IPS DF 4.7 (cell line): ENCODE measurements around the gene ZFP36L2.
"Not testable (repeated sequence)": the region's sequence is repeated elsewhere in the genome, so short reads cannot be mapped to it uniquely, and the experiment has no call there.

Source experiments
- DNase-seq: peaks from one replicate; pipeline ENCODE4 v3.0.0-alpha.2; 2013; ENCODE audit warnings: low spot score; ENCODE audit errors: extremely low read depth

Gene ZFP36L2

DNA sequence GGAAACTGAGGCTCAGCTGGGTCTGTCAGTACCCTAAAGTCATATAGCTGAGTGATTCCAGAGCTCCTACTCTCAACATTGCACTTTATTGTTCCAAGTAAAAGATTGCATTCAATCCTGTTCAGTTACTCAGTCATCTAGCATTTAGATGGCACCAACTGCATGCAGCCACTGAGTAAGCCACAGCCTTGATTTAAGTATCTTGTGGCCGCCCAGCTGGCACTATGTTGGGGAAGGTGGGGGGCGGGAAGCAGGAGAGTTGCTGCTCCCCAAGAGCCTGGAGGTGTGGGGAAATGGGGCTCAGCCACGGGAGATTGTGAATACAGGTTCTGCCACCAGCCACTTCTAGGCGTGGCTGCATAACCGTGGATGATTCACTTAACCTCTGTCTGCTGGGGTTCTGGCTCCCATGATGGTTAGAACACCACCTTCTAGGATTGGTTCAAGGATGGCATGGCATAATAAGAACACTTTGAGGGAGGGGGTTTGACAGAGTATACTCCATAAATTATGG is 17.1 kb downstream of the ZFP36L2 start:
- no peak for DNase-seq

DNA sequence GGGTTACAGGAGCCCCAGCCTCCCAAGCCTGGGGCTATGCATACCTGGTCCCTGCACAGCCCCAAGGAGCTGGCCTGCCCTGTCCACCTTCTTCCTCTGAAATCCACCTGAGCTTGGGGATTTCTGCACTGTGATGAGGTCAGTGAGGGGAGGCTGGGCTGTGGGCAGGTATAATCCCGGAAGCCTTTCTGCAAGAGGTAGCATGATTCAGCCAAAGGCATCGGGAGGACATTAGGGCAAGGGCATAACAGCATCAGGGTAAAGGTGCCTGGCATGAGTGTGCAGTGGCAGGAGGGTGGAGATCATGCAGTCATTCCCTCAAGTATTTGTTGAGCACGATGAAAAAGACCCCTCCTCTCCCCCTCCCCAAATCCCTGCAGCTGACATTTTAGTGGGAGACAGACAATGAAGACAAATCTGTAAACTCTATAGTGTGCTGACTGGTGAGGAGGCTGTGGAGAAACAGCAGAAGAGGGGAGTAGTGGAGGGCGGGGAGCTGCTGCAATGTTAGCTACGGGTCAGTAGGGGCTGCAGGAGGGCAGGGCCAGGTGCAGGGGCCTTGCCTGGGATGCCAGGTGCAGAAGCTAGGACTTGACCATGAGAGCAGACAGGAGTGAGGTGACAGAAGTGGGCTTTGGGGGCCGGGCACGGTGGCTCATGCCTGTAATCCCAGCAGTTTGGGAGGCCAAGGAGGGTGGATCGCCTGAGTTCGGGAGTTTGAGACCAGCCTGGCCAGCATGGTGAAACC is 18.7 kb downstream of the ZFP36L2 start:
- DNase-seq: no peak

DNA sequence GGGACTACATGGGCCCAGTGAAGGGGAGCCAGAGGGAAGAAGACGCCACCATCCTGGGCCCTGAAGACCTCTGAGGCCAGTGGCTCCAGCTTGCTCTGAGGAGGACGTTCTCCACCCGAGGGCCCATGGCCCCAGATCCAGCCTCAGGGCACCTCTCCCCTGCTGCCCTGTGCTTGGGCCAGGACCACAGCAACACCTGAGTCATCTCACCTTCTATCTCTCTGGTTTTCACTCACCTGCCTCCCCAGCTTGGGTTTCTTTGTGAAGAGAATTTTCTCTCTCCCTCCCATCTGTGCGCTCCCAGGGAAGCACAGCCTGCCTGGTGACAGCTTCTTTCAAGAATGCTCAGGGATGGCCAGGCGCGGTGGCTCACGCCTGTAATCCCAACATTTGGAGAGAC is 19.8 kb downstream of the ZFP36L2 start:
- DNase-seq: no peak

DNA sequence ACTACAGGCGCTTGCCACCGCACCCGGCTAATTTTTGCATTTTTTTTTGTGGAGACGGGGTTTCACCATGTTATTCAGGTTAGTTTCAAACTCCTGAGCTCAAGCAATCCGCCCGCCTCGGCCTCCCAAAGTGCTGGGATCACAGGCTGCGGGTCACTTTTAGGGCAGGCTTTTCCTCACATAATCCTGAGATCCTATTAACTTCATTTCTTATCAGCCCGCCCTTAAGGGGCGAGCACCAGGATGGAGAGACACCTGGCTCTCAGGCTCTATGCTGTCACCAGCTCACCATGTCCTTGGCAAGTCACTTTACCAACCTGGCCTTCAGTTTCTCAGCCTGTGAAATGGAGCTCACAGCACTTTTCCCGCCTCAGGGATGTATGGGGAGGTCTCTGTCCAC is 23.0 kb downstream of the ZFP36L2 start:
- DNase-seq: no peak

DNA sequence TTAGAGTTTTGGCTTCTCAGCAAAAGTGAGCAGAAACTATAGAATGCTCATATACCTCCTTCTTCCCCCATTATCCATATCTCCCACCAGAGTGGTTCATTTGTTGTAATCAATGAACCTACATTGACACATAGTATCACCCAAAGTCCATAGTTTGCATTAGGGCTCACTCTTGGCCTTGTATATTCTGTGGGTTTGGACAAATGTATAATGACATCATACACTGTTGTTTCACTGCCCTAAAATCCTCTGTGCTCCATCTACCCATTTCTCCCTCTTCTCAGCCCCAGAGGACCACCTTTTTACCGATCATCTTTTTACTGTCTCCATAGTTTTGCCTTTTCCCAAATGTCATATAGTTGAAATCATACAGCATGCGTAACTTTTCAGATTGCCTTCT is 24.1 kb downstream of the ZFP36L2 start:
- DNase-seq: no peak

DNA sequence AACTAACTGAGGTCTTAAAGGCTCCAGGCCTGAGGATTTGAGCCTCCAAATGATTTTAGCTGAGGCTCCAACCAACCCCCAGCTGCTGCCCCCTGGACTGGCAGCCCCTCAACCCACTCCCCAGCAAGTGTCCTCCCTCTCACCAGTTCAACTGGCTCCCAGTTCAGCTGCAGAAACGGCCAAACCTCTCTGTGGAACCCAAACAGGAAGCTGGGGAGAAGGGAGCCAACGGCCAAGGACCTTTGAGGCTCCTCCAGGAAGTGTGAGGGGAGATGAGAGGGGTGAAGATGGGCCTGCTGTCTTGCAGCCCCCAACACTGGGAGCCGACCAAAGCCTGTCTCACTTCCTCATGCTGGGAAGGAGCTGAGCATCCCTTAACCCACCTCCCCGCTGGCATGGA is 24.9 kb downstream of the ZFP36L2 start:
- DNase-seq: no peak

DNA sequence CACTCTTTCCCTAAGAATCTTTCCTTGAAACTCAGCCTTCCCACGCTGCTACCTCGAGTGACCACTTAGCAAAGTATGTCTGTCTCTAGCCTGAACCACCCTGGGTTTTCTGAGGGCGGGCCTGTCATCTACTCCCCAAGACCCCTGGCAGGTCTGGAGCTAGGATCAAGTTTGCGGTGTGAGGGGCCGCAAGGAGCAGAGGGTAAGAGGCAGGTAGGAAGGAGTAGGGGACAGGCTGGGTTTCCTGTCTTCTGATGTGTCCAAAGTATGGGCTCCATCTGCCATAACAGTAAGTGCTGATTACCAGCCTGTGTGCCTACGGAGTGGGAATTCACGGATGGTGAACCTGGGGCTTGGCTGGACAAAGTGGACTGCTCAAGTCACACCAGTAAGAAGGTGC is 25.4 kb downstream of the ZFP36L2 start:
- DNase-seq: no peak

DNA sequence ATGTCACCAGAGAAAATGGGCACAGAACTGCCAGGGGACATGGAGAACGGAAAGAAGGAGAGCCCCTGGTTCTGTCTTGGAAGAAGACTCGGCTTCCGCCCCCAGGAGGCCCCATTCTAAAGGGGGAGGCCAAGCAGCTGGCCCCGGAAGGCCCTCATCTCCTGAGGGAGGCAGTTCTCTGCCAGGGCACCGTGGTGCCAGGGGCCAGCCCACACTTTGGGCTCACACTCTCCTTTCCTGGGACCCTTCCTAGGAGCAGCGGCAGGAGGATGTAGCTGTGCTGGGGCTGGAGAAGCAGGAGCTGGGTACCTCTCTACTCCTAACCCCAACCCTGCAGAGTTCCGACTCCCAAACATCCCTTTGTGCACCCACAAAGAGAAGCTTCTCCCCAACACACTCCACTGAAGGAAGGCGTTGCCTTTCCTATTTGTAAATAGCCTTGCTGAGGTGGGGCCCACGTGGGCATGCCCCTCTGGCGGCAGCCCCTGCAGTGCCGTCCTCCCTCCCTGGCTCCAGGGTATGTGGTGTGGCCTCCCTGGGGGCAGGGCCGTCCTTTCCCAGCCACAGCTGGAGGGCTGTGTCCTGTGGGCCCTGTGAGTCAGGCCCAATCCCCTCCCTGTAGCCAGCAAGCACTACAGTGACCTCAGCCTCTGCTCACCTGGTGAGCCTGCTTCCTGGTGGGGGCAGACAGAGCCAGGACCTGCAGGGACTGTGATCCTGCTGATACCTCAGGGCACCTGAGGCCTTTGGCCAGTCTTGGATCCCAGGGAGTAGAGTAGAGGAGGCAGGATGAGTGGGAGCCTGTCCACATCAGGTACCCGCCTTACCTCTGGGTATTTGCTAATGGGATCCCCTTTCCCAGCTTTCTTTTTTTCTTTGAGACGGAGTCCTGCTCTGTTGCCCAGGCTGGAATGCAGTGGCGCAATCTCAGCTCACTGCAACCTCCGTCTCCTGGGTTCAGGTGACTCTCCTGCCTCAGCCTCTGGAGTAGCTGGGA is 26.6 kb downstream of the ZFP36L2 start:
- no peak for DNase-seq

DNA sequence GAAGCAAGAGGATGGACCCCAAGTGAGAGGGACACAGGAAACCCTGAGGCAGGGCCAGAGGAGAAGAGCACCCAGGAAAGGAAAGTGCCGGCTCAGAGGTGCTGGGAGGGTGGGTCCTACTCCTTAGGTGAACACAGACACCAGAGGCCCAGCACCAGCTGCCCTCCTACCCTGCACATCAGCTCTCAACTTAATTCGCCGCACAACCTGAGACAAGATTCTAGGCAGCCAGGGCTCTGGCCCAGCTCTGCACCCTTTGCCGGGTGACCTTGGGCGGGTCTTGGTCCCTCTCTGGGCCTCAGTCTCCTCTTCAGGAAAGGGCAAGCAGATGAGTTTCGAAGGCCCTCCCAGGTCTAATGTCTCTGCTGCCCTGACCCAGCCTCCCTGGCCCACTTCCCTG is 28.1 kb downstream of the ZFP36L2 start:
- no peak for DNase-seq

DNA sequence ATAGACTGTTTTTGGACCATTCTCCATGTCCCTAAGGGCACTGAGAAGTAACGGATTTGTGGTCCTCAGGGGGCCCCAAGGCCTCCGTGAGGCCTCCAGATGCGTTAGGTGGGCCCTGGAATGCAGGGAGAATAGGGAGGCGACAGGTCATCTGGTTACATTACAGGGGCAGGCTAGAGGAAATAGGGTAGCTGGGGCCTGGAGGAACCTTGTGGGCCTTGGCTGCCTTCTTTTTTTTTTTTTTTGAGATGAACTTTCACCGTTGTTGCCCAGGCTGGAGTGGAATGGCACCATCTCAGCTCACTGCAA is 28.9 kb downstream of the ZFP36L2 start:
- DNase-seq: no peak

DNA sequence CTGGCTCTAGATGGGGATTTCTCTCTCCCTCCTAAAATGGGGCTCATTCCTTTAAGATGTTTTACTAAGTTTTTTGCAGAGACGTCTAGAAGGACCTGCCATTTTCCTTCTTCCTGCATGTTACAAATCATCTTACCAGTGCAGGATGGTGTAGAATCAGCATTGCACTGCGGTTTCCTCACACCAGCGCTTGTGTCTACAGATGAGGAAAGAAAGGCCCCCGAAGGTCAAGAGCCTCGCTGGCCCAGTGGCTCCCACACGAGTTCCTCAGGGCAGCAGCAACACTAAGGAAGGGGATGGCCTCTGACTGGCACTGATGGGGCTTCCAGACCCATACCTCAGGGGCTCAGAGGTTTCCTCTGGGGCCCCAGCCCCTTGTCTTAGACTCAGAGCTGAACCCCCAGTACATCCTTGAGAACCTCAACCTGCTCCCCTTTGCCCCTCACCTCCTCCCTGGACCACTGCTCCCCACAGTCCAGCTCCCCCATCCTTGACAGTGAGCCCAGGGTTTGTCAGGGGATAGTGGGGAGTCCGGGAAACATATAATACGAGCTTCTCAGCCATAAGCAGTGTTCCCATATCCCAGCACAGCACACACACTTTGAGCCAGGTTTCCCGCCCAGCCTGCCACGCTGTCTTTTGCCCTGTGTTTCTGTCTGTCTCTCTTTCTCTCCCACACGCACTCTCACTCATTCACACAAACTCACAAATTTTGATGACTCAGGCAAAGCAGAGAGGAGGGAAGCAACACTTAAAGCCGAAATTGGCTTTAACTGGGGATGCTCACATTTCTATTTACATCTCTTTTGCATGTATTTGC is 29.4 kb downstream of the ZFP36L2 start:
- DNase-seq: no peak

DNA sequence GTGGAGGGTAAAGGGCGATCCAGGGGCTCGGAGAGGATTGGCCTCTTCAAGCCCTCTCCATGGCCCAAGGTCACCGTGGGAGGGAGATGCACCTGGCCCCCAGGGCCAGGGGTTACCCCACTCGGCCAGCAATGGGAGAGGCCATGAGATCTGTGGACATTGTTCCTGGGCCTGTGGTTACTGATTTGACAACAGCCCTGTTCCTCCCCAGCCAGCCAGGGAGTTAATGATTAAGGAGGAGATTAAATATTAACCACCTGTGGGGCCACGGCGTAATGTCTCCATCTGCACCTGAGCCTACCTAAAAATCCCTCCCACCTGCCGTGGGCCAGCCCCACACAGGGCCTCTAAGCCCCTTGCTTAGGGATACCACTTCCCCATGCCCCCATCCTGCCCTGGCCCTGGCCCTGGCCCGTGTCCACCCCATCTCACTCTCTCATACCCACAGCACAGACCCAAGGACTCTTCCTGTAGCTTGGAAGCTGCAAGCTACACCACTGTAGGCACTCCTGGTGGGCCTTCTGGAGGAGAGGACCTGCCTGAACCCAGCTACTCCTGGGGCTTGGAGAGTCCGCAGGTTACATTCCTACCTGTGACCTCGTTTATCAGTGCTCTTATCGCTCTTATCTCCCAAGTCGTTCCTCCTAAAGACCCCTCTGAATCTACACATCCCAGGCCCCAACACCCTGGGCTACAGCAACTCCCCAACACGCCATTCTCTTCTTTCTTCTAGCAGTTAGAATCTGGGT is 32.1 kb downstream of the ZFP36L2 start:
- DNase-seq: no peak

DNA sequence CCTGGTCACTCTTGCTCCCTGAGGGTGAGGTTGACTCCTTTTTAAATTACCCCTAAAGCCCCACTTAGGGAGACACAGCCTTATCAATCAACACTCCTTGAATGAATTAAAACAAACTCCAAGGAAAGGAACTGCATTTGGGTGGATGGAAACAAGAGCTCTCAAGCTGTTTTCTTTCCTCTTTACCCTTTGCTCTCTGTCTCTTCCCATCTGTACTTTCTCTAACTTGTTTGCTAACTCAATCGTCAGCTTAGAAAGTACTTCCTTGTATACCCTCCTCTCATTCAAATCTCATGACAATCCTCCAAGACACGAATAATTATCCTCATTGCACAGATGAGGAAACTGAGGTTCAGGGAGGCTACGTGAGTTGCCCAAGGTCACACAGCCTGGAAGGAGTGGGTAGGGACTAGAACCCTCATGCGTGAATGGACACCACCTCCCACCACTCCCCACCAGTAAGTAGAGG is 32.7 kb downstream of the ZFP36L2 start:
- DNase-seq: no peak

DNA sequence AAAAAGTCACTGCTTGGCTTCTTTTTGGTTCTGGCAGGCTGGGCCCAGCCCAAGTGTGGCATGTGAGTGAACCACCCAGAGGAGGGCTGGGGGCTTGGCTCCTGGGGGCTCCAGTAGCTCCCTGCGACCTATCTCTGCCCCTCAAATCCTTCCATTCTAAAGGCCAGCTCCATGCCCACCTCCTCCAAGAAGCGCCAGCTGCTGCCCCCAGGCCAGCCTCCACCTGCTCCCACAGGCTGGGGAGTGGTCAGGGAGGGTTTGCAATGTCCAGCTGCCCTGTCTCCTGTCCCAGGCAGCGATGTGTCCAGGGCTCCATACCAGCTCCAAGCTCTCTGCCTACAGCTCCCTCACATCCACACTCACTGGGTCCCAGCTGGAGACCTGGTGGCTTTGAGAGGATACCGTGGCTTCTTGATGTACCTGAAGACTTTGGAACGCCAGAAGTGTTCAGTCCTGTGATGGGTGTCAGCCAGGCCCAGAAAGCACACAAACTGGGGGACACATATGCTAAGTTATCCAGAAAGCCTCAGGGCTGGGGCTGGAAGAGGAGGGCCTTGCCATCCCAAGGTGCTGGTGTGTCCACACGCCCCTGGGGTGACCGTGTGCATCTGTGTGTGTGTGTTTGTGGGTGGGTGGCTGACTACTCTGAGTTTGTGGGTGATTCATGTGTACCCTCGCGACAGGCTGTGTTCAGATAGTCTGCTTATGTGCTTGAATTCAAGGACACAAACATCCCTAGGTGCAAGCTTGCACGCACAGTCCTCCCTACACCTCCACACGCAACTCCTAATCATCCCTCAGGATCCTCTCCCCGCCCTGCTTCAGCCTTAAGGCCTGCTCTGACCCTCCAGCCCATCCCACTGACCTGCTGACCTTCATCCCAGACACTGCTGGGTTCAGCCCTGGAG is 33.4 kb downstream of the ZFP36L2 start:
- DNase-seq: no peak

DNA sequence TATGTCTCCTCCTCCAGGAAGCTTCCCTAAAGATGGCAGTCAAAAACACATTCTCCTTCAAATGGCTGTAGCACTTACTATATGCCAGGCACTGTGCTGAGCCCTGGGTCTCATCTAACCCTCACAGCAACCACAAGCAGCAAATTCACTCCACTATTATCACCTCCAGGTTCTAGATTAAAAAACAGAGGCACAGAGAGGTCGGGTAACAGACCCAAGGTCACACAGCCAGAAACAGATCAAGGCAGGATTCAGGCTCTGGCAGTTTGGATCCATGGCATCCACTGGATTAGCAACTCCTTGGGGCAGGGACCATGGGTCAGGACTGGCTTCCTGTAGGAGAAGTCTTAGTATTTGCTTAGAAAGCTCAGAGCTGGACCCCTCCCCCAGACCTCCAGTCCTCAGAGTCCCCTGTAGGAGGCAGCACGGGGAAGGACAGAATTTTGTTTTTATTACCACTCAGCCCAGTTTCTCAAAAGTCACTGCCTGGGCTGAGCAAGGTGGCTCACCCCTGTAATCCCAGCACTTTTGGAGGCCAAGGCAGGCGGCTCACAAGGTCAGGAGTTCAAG is 34.4 kb downstream of the ZFP36L2 start:
- DNase-seq: no peak

DNA sequence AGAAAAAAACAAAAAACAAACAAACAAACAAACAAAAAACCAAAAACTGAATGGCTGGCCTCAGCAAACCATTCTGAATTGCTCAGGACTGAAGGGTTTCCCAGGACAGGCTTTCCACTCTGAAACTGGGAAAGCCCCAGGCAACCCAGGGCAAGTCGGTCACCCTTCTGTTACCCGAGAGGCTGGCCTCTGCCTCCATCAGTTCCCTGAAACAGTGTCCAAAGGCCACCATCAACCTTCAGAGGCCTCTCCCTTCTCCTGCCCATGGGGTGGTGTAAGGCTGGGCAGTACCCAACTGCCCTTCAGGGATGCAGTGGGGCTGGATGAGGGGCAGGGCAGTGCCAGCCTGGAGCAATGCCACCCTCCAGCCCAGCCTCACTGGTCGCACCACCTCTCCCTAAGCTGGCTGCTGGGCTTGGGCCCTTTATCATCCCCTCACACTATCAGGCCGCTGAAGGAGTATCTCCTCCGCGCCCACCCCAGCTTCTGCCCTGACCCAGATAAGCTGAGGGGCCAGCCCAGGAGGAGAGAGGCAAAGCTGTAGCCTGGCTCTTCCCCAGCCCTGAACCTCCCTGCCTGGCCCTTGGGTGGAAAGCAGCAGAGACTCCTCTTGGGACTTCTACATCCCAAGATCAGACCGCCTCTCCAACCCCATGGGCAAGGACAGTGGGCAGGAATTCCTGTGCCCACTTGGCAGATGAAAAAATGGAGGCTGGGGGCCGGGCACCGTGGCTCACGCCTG is 35.9 kb downstream of the ZFP36L2 start:
- no peak for DNase-seq

DNA sequence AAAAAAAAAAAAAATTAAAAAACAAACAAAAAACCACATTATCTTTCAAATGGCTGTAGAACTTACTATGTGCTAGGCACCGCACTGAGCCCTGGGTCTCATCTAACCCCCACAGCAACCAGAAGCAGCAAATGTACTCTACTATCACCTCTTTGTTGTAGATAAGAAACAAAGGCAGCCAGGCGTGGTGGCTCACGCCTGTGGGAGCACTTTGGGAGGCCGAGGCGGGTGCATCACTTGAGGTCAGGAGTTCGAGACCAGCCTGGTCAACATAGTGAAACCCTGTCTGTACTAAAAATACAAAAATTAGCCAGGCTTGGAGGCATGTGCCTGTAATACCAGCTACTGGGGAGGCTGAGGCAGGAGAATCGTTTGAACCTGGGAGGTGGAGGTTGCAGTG is 36.5 kb downstream of the ZFP36L2 start:
- DNase-seq: not testable (repeated sequence)

DNA sequence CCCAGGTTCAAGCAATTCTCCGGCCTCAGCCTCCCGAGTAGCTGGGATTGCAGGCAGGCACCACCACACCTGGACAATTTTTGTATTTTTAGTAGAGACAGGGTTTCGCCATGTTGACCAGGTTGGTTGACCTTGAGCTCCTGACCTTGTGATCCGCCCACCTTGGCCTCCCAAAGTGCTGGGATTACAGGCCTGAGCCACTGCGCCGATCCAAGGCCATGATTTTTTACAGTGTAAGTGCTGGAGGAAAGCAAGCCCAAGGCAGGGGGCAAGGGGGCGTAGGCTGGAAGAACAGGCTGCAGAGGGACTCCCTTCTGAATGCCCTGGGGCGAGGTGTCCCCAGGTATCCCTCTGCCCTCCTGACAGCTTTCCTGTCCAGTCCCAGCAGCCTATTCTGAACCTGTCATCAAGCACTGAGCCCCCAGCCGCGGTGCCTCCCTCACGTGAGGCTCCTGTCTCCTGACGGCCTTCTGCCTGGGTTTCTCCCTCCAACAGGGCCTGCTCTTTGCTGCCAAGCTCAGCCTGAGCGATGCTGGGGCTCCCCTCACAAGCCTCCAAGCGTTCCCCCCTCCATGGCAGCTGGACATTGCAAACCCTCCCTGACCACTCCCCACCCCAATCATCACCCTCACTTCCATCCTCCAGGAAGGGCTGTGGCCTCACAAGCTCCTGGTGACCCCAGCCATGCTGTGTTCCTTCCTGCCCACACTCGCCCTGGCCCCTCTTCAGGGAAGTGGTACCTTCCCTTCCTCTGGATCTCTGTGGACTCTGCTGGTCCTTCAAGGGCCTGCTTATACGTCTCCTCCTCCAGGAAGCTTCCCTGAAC is 37.6 kb downstream of the ZFP36L2 start:
- DNase-seq: no peak
